Measurements from ENCODE around the gene P3H2. TPM values are rescaled to one million over a fixed set of nuclear protein-coding genes. Genes with fewer than 3 reads are reported as not detected.

Gene P3H2
- total RNA-seq, 2 experiments from 2014 or later: not detected

- H3K4me3 Mint-ChIP-seq: no peak overlapping the region
- DNase-seq (no peak), ATAC-seq (no peak)
- no peak overlapping the region for H3K27ac Mint-ChIP-seq
- CTCF ChIA-PET: no interaction called here
- no peaks in the 10 kb centered on the region for H3K9me3 Mint-ChIP-seq (ENCODE audit: low read depth)
- H3K36me3 Mint-ChIP-seq: no peaks in the 10 kb centered on the region
- no peaks in the 10 kb centered on the region for H3K27me3 Mint-ChIP-seq
- no peaks in the 10 kb centered on the region for H3K4me1 Mint-ChIP-seq
These were observed 49.9 kb downstream of the P3H2 start for GRCh38 chr3:190070622-190071347.

GRCh38 chr3:190065204-190065603 lies 55.5 kb downstream of the P3H2 start:
- Mint-ChIP-seq H3K27ac (no peak overlapping the region), H3K4me1 (no peaks in the 10 kb centered on the region), H3K4me3 (no peak overlapping the region), H3K9me3 (ENCODE audit: low read depth) (no peaks in the 10 kb centered on the region), H3K27me3 (no peaks in the 10 kb centered on the region), H3K36me3 (no peaks in the 10 kb centered on the region)
- no peak for ATAC-seq
- no peak for DNase-seq
- CTCF ChIA-PET: no interaction called here

GRCh38 chr3:190064659-190065058 lies 56.0 kb downstream of the P3H2 start:
- H3K4me1 Mint-ChIP-seq: no peaks in the 10 kb centered on the region
- CTCF ChIA-PET: no interaction called here
- H3K27me3 Mint-ChIP-seq: no peaks in the 10 kb centered on the region
- no peak for DNase-seq
- no peak overlapping the region for H3K27ac Mint-ChIP-seq
- H3K9me3 Mint-ChIP-seq (ENCODE audit: low read depth): no peaks in the 10 kb centered on the region
- no peaks in the 10 kb centered on the region for H3K36me3 Mint-ChIP-seq
- H3K4me3 Mint-ChIP-seq: no peak overlapping the region
- ATAC-seq: no peak

GRCh38 chr3:190064112-190064511 lies 56.6 kb downstream of the P3H2 start:
- no peaks in the 10 kb centered on the region for H3K36me3 Mint-ChIP-seq
- no peaks in the 10 kb centered on the region for H3K4me1 Mint-ChIP-seq

GRCh38 chr3:190063490-190063889 lies 57.2 kb downstream of the P3H2 start:
- DNase-seq (no peak), ATAC-seq (no peak)
- H3K27ac Mint-ChIP-seq: no peak overlapping the region
- no peaks in the 10 kb centered on the region for H3K27me3 Mint-ChIP-seq
- no peaks in the 10 kb centered on the region for H3K9me3 Mint-ChIP-seq (ENCODE audit: low read depth)
- CTCF ChIA-PET: no interaction called here
- no peak overlapping the region for H3K4me3 Mint-ChIP-seq
- no peaks in the 10 kb centered on the region for H3K36me3 Mint-ChIP-seq
- H3K4me1 Mint-ChIP-seq: no peaks in the 10 kb centered on the region

More at GRCh38 chr3:190064112-190064511, 56.6 kb downstream of the P3H2 start:
- Mint-ChIP-seq H3K27ac (no peak overlapping the region), H3K9me3 (ENCODE audit: low read depth) (no peaks in the 10 kb centered on the region), H3K4me3 (no peak overlapping the region), H3K27me3 (no peaks in the 10 kb centered on the region)
- DNase-seq (no peak), ATAC-seq (no peak)
- CTCF ChIA-PET: no interaction called here

- Mint-ChIP-seq H3K36me3 (no peaks in the 10 kb centered on the region), H3K27me3 (no peaks in the 10 kb centered on the region), H3K4me1 (no peaks in the 10 kb centered on the region), H3K9me3 (ENCODE audit: low read depth) (no peaks in the 10 kb centered on the region), H3K4me3 (no peak overlapping the region), H3K27ac (no peak overlapping the region)
- DNase-seq (no peak), ATAC-seq (no peak)
- CTCF ChIA-PET: no interaction called here
These were observed 60.4 kb downstream of the P3H2 start for GRCh38 chr3:190060192-190060775.

GRCh38 chr3:190059242-190059590 lies 61.5 kb downstream of the P3H2 start:
- Mint-ChIP-seq H3K4me1 (no peaks in the 10 kb centered on the region), H3K36me3 (no peaks in the 10 kb centered on the region), H3K27ac (no peak overlapping the region), H3K4me3 (no peak overlapping the region), H3K9me3 (ENCODE audit: low read depth) (no peaks in the 10 kb centered on the region), H3K27me3 (no peaks in the 10 kb centered on the region)
- DNase-seq (no peak), ATAC-seq (no peak)
- CTCF ChIA-PET: no interaction called here

- Mint-ChIP-seq H3K4me3 (no peak overlapping the region), H3K4me1 (no peaks in the 10 kb centered on the region), H3K27me3 (no peaks in the 10 kb centered on the region), H3K36me3 (no peaks in the 10 kb centered on the region), H3K27ac (no peak overlapping the region), H3K9me3 (ENCODE audit: low read depth) (no peaks in the 10 kb centered on the region)
- no peak for DNase-seq
- no peak for ATAC-seq
- CTCF ChIA-PET: interaction anchor here (1.0 kb wide), 1 partner anchor 167 kb away, joined by 3 read pairs; no protein-coding TSS in a partner anchor
These were observed 62.0 kb downstream of the P3H2 start for GRCh38 chr3:190058521-190059241.

- Mint-ChIP-seq H3K27me3 (no peaks in the 10 kb centered on the region), H3K4me1 (no peaks in the 10 kb centered on the region), H3K4me3 (no peak overlapping the region), H3K27ac (no peak overlapping the region), H3K36me3 (no peaks in the 10 kb centered on the region), H3K9me3 (ENCODE audit: low read depth) (no peaks in the 10 kb centered on the region)
- ATAC-seq: no peak
- DNase-seq: no peak
- CTCF ChIA-PET: interaction anchor here (0.6 kb wide), 1 partner anchor 55 kb away, joined by 3 read pairs; no protein-coding TSS in a partner anchor
These were observed 64.0 kb downstream of the P3H2 start for GRCh38 chr3:190056742-190057141.

GRCh38 chr3:190055773-190056172 lies 64.9 kb downstream of the P3H2 start:
- no peaks in the 10 kb centered on the region for H3K4me1 Mint-ChIP-seq
- H3K27me3 Mint-ChIP-seq: peaks cover 2% of the 10 kb centered on the region
- H3K9me3 Mint-ChIP-seq (ENCODE audit: low read depth): no peaks in the 10 kb centered on the region
- CTCF ChIA-PET: no interaction called here
- H3K4me3 Mint-ChIP-seq: no peak overlapping the region
- ATAC-seq (no peak), DNase-seq (no peak)
- no peak overlapping the region for H3K27ac Mint-ChIP-seq
- no peaks in the 10 kb centered on the region for H3K36me3 Mint-ChIP-seq

GRCh38 chr3:190053919-190054672 lies 66.6 kb downstream of the P3H2 start:
- H3K36me3 Mint-ChIP-seq: no peaks in the 10 kb centered on the region
- CTCF ChIA-PET: no interaction called here
- H3K4me3 Mint-ChIP-seq: no peak overlapping the region
- peaks cover 5% of the 10 kb centered on the region for H3K27me3 Mint-ChIP-seq
- H3K9me3 Mint-ChIP-seq (ENCODE audit: low read depth): no peaks in the 10 kb centered on the region
- H3K27ac Mint-ChIP-seq: no peak overlapping the region
- no peaks in the 10 kb centered on the region for H3K4me1 Mint-ChIP-seq
- ATAC-seq (no peak), DNase-seq (no peak)

- DNase-seq (no peak), ATAC-seq (no peak)
- CTCF ChIA-PET: no interaction called here
- H3K36me3 Mint-ChIP-seq: no peaks in the 10 kb centered on the region
- no peaks in the 10 kb centered on the region for H3K9me3 Mint-ChIP-seq (ENCODE audit: low read depth)
- no peak overlapping the region for H3K4me3 Mint-ChIP-seq
- no peak overlapping the region for H3K27ac Mint-ChIP-seq
- H3K27me3 Mint-ChIP-seq: peaks cover 7% of the 10 kb centered on the region
- H3K4me1 Mint-ChIP-seq: no peaks in the 10 kb centered on the region
These were observed 69.1 kb downstream of the P3H2 start for GRCh38 chr3:190051641-190052040.

- Mint-ChIP-seq H3K4me3 (no peak overlapping the region), H3K27ac (no peak overlapping the region), H3K9me3 (ENCODE audit: low read depth) (no peaks in the 10 kb centered on the region), H3K36me3 (no peaks in the 10 kb centered on the region), H3K4me1 (no peaks in the 10 kb centered on the region), H3K27me3 (peaks cover 7% of the 10 kb centered on the region)
- CTCF ChIA-PET: no interaction called here
- DNase-seq (no peak), ATAC-seq (no peak)
These were observed 71.7 kb downstream of the P3H2 start for GRCh38 chr3:190048932-190049441.
